ENCODE results near the gene KRT2. TPM values are rescaled to one million over a fixed set of nuclear protein-coding genes. Genes with fewer than 3 reads are reported as not detected.

KRT2 gene
- total RNA-seq, 2 donors from 2014 or later: 1.4 TPM; not detected in 1

- Histone ChIP-seq H3K27ac (no peak overlapping the region), H3K4me1 (ENCODE audit: control insufficient read depth in 1 of 2, low read depth in 2 of 2) (no peaks in the 10 kb centered on the region), H3K36me3 (no peaks in the 10 kb centered on the region), H3K27me3 (replicated peaks; ENCODE audit: insufficient read depth) (no peaks in the 10 kb centered on the region), H3K4me3 (no peak overlapping the region), H3K9me3 (no peaks in the 10 kb centered on the region)
- ATAC-seq (ENCODE audit: insufficient number of reproducible peaks, low FRiP score, low read depth): no peak
- TF ChIP-seq CTCF (IDR thresholded peaks at IDR 0.05): no peak
- no peak for DNase-seq (ENCODE audit: low spot score)
Measured at GRCh38 chr12:52676163-52676562, 24.2 kb upstream of the KRT2 start.

- H3K27me3 ChIP-seq (replicated peaks; ENCODE audit: insufficient read depth): no peaks in the 10 kb centered on the region
- no peak for ATAC-seq (ENCODE audit: insufficient number of reproducible peaks, low FRiP score, low read depth)
- H3K9me3 ChIP-seq: no peaks in the 10 kb centered on the region
- H3K27ac ChIP-seq: no peak overlapping the region
- H3K36me3 ChIP-seq: no peaks in the 10 kb centered on the region
- no peak overlapping the region for H3K4me3 ChIP-seq
- no peak for DNase-seq (ENCODE audit: low spot score)
- H3K4me1 ChIP-seq (ENCODE audit: control insufficient read depth in 1 of 2, low read depth in 2 of 2): no peaks in the 10 kb centered on the region
- no peak for TF ChIP-seq CTCF (IDR thresholded peaks at IDR 0.05)
Measured at GRCh38 chr12:52675301-52675701, 23.3 kb upstream of the KRT2 start.

- H3K27me3 ChIP-seq (replicated peaks; ENCODE audit: insufficient read depth): no peaks in the 10 kb centered on the region
- H3K36me3 ChIP-seq: no peaks in the 10 kb centered on the region
- no peak for TF ChIP-seq CTCF (IDR thresholded peaks at IDR 0.05)
- no peak for ATAC-seq (ENCODE audit: insufficient number of reproducible peaks, low FRiP score, low read depth)
- DNase-seq (ENCODE audit: low spot score): no peak
- H3K9me3 ChIP-seq: no peaks in the 10 kb centered on the region
- no peak overlapping the region for H3K4me3 ChIP-seq
- no peaks in the 10 kb centered on the region for H3K4me1 ChIP-seq (ENCODE audit: control insufficient read depth in 1 of 2, low read depth in 2 of 2)
- no peak overlapping the region for H3K27ac ChIP-seq
Measured at GRCh38 chr12:52674433-52674775, 22.4 kb upstream of the KRT2 start.

GRCh38 chr12:52673713-52674432 is 21.9 kb upstream of the KRT2 start:
- ATAC-seq (ENCODE audit: insufficient number of reproducible peaks, low FRiP score, low read depth): no peak
- Histone ChIP-seq H3K36me3 (no peaks in the 10 kb centered on the region), H3K4me1 (ENCODE audit: control insufficient read depth in 1 of 2, low read depth in 2 of 2) (no peaks in the 10 kb centered on the region), H3K27me3 (replicated peaks; ENCODE audit: insufficient read depth) (no peaks in the 10 kb centered on the region), H3K4me3 (no peak overlapping the region), H3K9me3 (no peaks in the 10 kb centered on the region), H3K27ac (no peak overlapping the region)
- no peak for DNase-seq (ENCODE audit: low spot score)
- no peak for TF ChIP-seq CTCF (IDR thresholded peaks at IDR 0.05)

- Histone ChIP-seq H3K4me3 (no peak overlapping the region), H3K36me3 (no peaks in the 10 kb centered on the region), H3K27me3 (replicated peaks; ENCODE audit: insufficient read depth) (no peaks in the 10 kb centered on the region), H3K27ac (no peak overlapping the region), H3K9me3 (no peaks in the 10 kb centered on the region), H3K4me1 (ENCODE audit: control insufficient read depth in 1 of 2, low read depth in 2 of 2) (no peaks in the 10 kb centered on the region)
- ATAC-seq (ENCODE audit: insufficient number of reproducible peaks, low FRiP score, low read depth): no peak
- DNase-seq (ENCODE audit: low spot score): no peak
- no peak for TF ChIP-seq CTCF (IDR thresholded peaks at IDR 0.05)
Measured at GRCh38 chr12:52673217-52673616, 21.2 kb upstream of the KRT2 start.

Data from thoracic aorta (tissue), 2 donors.